Prostate gland (tissue), 2 donors: ENCODE data around the gene ATRAID. TPM values are rescaled to one million over a fixed set of nuclear protein-coding genes. Genes with fewer than 3 reads are reported as not detected.

Source experiments
- DNase-seq: peaks from one replicate; pipeline ENCODE4 v3.0.0-alpha.2; 2019; ENCODE audit warnings: low spot score
- H3K27ac ChIP-seq, 2 donors: fragments of 200-600 bp; sonication (generic); 2 replicates each; pipeline ENCODE4 v1.5.1; 2017 to 2019
- H3K27me3 ChIP-seq: fragments of 200-600 bp; sonication (generic); replicated peaks from 2 replicates; pipeline ENCODE4 v1.5.1; 2019; ENCODE audit not compliant: insufficient read depth
- H3K36me3 ChIP-seq, 2 donors: fragments of 200-600 bp; sonication (generic); 1 replicate in 1 of 2; 2 replicates in 1 of 2; pipeline versions ENCODE4 v1.5.1 to v1.8.1; 2017 to 2019
- H3K4me1 ChIP-seq: fragments of 200-600 bp; sonication (generic); replicated peaks from 2 replicates; pipeline ENCODE4 v1.5.1; 2019
- H3K4me3 ChIP-seq, 2 donors: fragments of 200-600 bp; sonication (generic); 2 replicates each; pipeline ENCODE4 v1.5.1; 2017 to 2019
- H3K9me3 ChIP-seq: fragments of 200-600 bp; sonication (generic); 2 replicates; pipeline ENCODE4 v1.5.1; 2017
- POLR2A ChIP-seq: fragments of 450-650 bp; IDR thresholded peaks from one replicate; pipeline ENCODE4 v1.6.1; 2016; ENCODE audit warnings: antibody characterized with exemption, mild to moderate bottlenecking
- POLR2AphosphoS5 ChIP-seq: sonication (generic); formaldehyde crosslinking; IDR thresholded peaks from one replicate; pipeline ENCODE4 v1.6.1; 2017; ENCODE audit warnings: antibody characterized with exemption
- WGBS: methylation state at CpG from one replicate; pipeline ENCODE4 v1.1.5; 2018; 5-methylcytosine and 5-hydroxymethylcytosine counted together
- intact Hi-C: fragments of 100-400 bp; cut with DNase I; formaldehyde crosslinking; loops from one replicate; pipeline ENCODE4 v1.14.2; 2022
- total RNA-seq, 2 donors: library from RNA; depleted of rRNA; stranded (reverse); fragments of >200 nt; gene quantifications; one replicate each; pipeline ENCODE4 v1.1.0, GENCODE V29; 2016
- TF ChIP-seq, protein P1 (sequence below), 4 experiments: fragments of 200-600 bp in 2 of 4; fragments of 450-650 bp in 2 of 4; sonication (generic) in 2 of 4; IDR thresholded peaks; 1 replicate in 3 of 4; 2 replicates in 1 of 4; pipeline ENCODE4 v1.5.1; 2016 to 2019; ENCODE audit warnings: antibody characterized with exemption in 4 of 4, mild to moderate bottlenecking in 2 of 4, moderate library complexity in 2 of 4

Gene ATRAID
- total RNA-seq, 2 donors from 2014 or later: 217 to 222 TPM

DNA sequence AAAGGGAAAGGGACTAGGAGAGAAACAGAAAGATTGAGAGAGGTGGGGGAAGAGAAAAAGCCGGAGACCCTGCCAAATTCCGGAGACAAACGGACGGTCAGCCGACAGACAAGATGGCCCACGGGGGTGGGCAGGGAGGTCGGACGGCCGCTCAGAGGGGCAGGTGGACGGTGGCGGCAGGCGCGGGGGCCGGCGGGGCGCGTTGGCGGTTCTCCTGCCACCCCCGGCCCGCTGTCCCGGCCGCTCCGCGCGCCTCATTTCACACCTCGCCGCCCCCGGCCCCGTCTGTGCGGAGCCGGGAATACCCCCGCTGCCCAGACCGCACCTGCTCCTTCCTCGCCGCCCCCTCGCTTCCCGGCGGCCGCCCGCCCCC, 50.1 kb downstream of the ATRAID start:
- TF ChIP-seq POLR2A (no peak), POLR2AphosphoS5 (no peak)
- TF ChIP-seq, protein P1, sequence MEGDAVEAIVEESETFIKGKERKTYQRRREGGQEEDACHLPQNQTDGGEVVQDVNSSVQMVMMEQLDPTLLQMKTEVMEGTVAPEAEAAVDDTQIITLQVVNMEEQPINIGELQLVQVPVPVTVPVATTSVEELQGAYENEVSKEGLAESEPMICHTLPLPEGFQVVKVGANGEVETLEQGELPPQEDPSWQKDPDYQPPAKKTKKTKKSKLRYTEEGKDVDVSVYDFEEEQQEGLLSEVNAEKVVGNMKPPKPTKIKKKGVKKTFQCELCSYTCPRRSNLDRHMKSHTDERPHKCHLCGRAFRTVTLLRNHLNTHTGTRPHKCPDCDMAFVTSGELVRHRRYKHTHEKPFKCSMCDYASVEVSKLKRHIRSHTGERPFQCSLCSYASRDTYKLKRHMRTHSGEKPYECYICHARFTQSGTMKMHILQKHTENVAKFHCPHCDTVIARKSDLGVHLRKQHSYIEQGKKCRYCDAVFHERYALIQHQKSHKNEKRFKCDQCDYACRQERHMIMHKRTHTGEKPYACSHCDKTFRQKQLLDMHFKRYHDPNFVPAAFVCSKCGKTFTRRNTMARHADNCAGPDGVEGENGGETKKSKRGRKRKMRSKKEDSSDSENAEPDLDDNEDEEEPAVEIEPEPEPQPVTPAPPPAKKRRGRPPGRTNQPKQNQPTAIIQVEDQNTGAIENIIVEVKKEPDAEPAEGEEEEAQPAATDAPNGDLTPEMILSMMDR (IDR thresholded peaks at IDR 0.05): no peak
- H3K27ac ChIP-seq: no peak overlapping the region

DNA sequence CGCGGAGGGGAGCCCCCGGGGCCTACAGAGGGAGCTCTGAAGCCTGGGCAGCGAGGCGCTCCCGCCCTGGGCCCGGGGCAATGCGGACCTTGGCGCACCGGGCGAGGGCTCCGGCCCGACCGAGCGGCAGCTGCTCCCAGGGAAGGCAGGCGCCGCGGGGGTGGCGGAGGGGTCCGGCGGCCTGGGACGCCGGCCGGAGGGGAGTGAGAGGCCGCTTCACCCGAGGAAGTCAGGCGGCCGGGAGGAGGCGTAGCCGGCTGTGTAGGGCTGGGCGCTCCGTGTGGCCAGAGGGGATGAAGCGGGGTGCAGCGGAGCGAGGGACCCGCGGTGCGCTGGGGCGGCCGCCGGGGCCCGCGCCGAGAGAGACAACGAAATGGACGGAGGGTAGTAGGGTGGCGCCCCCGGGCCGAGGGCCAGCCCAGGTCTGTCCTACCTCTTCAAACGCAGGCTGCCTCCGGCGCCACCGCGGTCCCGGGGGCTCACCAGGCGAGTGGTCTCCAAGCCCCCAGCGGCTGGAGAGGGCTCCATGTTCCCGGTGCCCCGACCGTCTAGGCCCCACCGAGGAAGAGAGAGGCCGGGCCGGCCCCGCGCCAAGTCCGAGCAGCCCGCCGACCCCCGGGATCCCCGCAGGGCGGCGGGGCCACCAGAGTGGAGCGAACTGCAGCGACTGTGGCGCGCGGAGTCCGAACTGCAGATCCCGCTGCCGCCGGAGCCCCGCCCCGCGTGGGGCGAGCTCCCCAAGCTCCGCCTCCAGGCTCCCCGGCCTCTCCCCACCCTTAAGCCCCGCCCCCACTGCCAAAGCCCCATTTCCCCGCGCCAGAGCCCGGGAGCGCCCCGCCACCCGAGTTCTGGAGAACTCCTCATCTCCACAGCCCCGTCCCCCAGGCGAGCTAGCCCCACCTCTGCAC, 50.8 kb downstream of the ATRAID start, which contains the start of gene SLC30A3:
Gene SLC30A3, minus strand, starts transcription at position 669 of the 908 bp plus-strand sequence. Its CDS starts 141 bp downstream, at position 528.
- intact Hi-C loops: no loop called here
- H3K4me3 ChIP-seq: peak within 1 kb of the TSS; percentile 29 to 40
- no peak within 1 kb of the TSS for H3K27ac ChIP-seq
- no peak for TF ChIP-seq POLR2A
- TF ChIP-seq POLR2AphosphoS5: no peak
- TF ChIP-seq, protein P1 (IDR thresholded peaks at IDR 0.05): no peak
- DNase-seq: peak; percentile 42
- WGBS: 0% methylated on average over 5 of the region's 96 CpGs
- peaks cover 10% of the 10 kb centered on the region for H3K27me3 ChIP-seq
- peaks cover 7% of the 10 kb centered on the region for H3K4me1 ChIP-seq
- no peaks in the 10 kb centered on the region for H3K36me3 ChIP-seq
- no peaks in the 10 kb centered on the region for H3K9me3 ChIP-seq

More for the DNA sequence above, 50.1 kb downstream of the ATRAID start:
- peak overlapping the region in 1 of 2 donors; percentile 40 for H3K4me3 ChIP-seq
- no peaks in the 10 kb centered on the region for H3K9me3 ChIP-seq
- peaks cover 10% of the 10 kb centered on the region for H3K27me3 ChIP-seq
- DNase-seq: no peak
- H3K4me1 ChIP-seq: peaks cover 7% of the 10 kb centered on the region
- 4% methylated on average over 34 of the region's 40 CpGs for WGBS
- intact Hi-C loops: no loop called here
- H3K36me3 ChIP-seq: no peaks in the 10 kb centered on the region

DNA sequence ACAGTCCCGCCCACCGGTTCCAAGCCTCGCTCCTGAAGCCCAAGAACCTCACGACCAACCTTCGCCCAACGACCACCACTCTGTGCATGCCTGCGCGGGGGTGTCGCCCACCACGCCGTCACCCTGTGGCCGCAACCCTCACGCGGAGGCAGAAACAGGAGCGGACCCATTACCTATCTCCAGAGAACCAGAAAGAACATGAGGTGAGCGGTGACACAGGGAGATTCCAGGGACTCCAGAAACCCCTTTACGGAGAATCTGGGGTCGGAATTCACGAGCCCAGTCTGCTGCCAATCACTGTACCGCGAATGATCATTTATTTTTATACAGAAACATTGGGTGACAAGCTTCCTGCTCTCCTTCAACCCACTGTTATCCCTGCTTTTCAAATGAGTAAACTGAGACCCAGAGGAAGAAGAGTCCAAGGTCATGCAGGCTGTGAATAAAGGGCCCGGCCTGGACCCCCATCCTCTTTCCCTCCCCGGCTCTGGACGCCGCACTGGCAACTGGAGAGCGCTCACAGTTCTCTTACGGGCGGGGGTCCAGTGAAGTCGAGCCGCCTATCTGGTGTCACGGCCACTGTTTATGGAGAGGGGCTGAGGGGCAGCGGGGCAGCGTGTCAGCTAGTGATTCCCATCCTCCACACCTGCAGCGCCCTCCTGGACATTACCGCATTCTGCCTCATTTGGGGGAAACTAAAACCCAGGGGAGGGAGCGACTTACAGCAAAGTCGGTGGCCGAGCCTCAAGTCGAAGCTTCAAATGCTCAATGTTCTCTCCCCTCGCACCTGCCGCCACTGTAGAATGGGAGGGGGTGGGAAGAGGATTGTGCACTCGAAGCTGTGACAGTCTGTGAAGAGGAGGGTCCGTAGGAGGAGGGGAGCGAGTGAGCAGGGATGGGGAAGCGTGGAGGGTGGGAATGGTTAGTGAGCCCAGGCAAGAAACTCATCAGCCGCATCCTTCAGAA, 51.7 kb downstream of the ATRAID start:
- 2% methylated on average over 46 of the region's 46 CpGs for WGBS
- peaks cover 10% of the 10 kb centered on the region for H3K27me3 ChIP-seq
- no peaks in the 10 kb centered on the region for H3K36me3 ChIP-seq
- peak overlapping the region; percentile 29 to 40 for H3K4me3 ChIP-seq
- intact Hi-C loops: no loop called here
- H3K9me3 ChIP-seq: no peaks in the 10 kb centered on the region
- H3K4me1 ChIP-seq: peaks cover 7% of the 10 kb centered on the region
- no peak for DNase-seq
- no peak for TF ChIP-seq POLR2AphosphoS5
- TF ChIP-seq, protein P1 (IDR thresholded peaks at IDR 0.05): no peak
- no peak for TF ChIP-seq POLR2A
- H3K27ac ChIP-seq: no peak overlapping the region

DNA sequence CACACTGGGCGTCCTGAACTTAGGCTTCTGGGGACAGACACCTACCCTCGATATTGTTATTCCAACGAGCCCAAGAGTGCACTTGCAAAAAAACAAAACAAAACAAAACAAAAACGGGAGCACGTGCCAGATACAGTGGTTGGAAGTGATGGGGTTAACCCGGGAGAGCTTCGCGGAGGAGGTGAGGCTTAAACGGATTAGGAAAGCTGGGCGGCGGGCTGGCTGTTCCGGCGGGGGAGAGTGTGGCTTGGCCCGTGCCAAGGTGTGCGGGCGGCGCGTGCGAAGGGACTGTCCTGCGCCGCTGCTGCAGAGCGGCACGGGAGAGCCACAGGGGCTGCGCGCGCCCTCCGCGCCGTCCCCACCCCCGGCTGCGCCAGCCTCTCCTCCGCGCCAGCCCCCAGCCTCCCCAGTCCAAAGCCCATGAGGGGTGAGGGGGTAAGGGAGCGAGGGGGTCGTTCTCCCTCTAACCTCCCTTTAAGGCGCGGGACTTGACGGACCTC, 52.5 kb downstream of the ATRAID start:
- intact Hi-C loops: no loop called here
- H3K4me3 ChIP-seq: peak overlapping the region in 1 of 2 donors; percentile 3
- TF ChIP-seq, protein P1 (IDR thresholded peaks at IDR 0.05): no peak
- TF ChIP-seq POLR2AphosphoS5 (no peak), POLR2A (no peak)

More for the DNA sequence above, 52.5 kb downstream of the ATRAID start:
- Histone ChIP-seq H3K9me3 (no peaks in the 10 kb centered on the region), H3K27me3 (peaks cover 10% of the 10 kb centered on the region), H3K4me1 (peaks cover 7% of the 10 kb centered on the region), H3K36me3 (no peaks in the 10 kb centered on the region), H3K27ac (no peak overlapping the region)
- DNase-seq: no peak
- WGBS: 1% methylated on average over 36 of the region's 38 CpGs
